Vagina (tissue), 2 donors: ENCODE data around the gene POC1B.

Source experiments
- CTCF ChIP-seq, 3 experiments: fragments of 450-650 bp in 2 of 3; fragments of 200-600 bp in 1 of 3; sonication (generic) in 1 of 3; IDR thresholded peaks; one replicate each; pipeline ENCODE4 v1.5.1; 2017 to 2019; ENCODE audit warnings: antibody characterized with exemption in 3 of 3, mild to moderate bottlenecking in 2 of 3, moderate library complexity in 2 of 3
- POLR2A ChIP-seq, 2 donors: fragments of 450-650 bp; IDR thresholded peaks; one replicate each; pipeline ENCODE4 v1.6.1; 2017; ENCODE audit warnings: antibody characterized with exemption in 2 of 2, mild to moderate bottlenecking in 2 of 2, moderate library complexity in 2 of 2

- TF ChIP-seq CTCF (IDR thresholded peaks at IDR 0.05) (no peak), POLR2A (IDR thresholded peaks at IDR 0.05) (no peak)
Observed at GRCh38 chr12:89453121-89453978, 72.5 kb downstream of the POC1B start.
